Coronary artery (tissue), 2 donors: ENCODE data around the gene DDX39A.
A peak's percentile ranks its signal among the peaks of the same experiment; 100 is the strongest.

Source experiments
- DNase-seq: peaks from one replicate; pipeline ENCODE4 v3.0.0-alpha.2; 2017; ENCODE audit warnings: low spot score
- H3K27ac ChIP-seq, 2 donors: fragments of 200-600 bp; sonication (generic); one replicate each; pipeline ENCODE4 v1.5.1; 2016 to 2019
- H3K4me3 ChIP-seq: fragments of 200-600 bp; sonication (generic); 2 replicates; pipeline ENCODE4 v1.5.1; 2016; ENCODE audit warnings: mild to moderate bottlenecking, moderate library complexity
- TF ChIP-seq, protein P1 (sequence below): fragments of 200-600 bp; sonication (generic); IDR thresholded peaks from one replicate; pipeline ENCODE4 v1.5.1; 2019; ENCODE audit warnings: antibody characterized with exemption

Gene DDX39A

GRCh38 chr19:14411938-14412245, 7.2 kb downstream of the DDX39A start:
- DNase-seq = no peak
- TF ChIP-seq, protein P1, sequence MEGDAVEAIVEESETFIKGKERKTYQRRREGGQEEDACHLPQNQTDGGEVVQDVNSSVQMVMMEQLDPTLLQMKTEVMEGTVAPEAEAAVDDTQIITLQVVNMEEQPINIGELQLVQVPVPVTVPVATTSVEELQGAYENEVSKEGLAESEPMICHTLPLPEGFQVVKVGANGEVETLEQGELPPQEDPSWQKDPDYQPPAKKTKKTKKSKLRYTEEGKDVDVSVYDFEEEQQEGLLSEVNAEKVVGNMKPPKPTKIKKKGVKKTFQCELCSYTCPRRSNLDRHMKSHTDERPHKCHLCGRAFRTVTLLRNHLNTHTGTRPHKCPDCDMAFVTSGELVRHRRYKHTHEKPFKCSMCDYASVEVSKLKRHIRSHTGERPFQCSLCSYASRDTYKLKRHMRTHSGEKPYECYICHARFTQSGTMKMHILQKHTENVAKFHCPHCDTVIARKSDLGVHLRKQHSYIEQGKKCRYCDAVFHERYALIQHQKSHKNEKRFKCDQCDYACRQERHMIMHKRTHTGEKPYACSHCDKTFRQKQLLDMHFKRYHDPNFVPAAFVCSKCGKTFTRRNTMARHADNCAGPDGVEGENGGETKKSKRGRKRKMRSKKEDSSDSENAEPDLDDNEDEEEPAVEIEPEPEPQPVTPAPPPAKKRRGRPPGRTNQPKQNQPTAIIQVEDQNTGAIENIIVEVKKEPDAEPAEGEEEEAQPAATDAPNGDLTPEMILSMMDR = no peak
- no peak overlapping the region for H3K27ac ChIP-seq

GRCh38 chr19:14411161-14411937, 7.8 kb downstream of the DDX39A start:
- TF ChIP-seq, protein P1 = no peak
- Histone ChIP-seq H3K4me3 (no peak overlapping the region), H3K27ac (no peak overlapping the region)

More at GRCh38 chr19:14411938-14412245, 7.2 kb downstream of the DDX39A start:
- H3K4me3 ChIP-seq = no peak overlapping the region

DNA sequence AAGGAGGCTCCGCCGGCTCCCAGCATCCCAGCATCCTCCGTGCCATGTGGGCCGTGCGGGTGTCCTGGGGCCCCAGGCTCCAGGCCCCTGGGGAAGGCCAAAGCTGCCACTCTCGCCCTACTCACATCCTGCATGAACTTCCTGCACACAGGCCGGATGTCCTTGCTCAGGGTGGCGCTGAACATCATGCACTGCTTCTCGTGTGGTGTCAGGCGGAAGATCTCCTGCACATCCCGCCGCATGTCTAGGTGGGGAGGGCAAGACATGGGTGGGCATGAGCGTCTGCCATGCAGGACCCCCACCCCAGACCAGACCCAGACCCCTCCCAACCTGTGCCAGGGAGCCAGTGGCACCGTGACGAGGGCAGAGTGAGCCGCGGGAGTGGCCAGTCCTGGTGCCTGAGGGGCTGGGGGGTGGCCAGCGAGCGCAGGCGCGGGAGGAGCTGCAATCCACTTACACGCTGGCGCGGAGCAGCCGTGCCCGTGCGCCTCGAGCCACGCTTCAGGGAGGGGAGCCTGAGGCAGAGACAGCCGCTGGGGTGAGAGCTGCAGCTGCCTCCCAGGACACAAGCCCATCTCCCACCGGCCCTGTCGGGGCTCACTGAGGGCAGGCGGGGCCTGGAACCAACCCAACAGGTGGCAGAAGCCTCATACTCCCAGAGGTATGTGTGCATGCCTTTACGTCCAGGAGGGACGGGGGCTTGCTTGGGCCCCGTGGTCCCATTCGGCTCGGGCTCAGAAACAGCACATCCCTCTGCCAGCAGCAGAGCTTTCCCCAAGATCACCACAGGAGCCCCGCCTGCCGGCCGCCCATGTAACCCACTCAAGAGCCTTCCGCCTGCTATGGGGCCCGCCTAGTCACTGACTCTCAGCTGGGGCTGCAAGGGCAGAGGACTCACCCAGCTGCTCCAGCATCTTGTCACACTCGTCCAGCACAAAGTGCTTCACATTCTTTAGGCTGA, 8.8 kb downstream of the DDX39A start:
- TF ChIP-seq, protein P1 = no peak
- no peak for DNase-seq
- Histone ChIP-seq H3K27ac (no peak overlapping the region), H3K4me3 (no peak overlapping the region)

More at GRCh38 chr19:14411161-14411937, 7.8 kb downstream of the DDX39A start:
- no peak for DNase-seq

DNA sequence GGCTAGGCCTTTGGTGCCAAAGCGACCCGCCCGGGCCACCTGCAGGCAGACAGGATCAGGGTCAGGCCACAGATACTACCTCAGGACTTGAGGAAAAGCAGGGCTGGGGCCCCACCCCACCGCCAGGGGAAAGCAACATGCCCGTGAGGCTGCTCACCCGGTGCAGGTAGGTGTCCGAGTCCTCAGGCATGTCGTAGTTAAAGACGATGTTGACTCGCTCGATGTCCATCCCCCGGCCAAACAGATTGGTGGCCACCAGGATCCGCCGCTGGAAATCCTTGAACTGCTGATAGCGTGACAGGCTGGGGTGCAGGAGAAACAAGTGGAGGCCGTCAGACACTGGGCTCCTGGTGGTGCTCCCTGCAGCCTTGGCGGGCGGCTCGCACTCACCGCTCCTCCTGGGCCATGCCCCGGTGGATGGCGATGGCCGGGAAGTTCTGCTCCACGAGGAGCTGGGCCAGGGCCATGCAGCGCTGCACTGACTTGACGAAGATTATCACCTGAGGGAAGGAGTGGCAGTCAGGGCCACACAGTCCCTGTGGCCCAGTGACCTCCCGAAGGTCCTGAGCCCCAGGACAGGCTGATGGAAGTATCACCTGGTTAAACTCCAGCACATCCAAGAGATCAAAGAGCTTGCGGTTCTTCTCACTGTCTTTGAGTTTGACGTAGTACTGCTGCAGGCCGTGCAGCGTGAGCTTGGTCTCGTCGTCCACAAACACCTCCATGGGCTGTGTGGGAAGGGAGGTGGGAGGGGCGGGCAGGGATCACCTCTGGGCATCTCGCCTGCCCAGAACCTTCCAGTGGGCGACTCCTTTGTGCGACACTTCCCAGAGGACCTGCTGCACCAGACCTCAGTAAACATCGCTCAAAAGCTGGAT, 9.8 kb downstream of the DDX39A start:
- TF ChIP-seq, protein P1 = no peak
- Histone ChIP-seq H3K4me3 (no peak overlapping the region), H3K27ac (no peak overlapping the region)
- DNase-seq = no peak

GRCh38 chr19:14408491-14409145, 10.5 kb downstream of the DDX39A start:
- Histone ChIP-seq H3K27ac (peak overlapping the region in 1 of 2 donors; percentile 30), H3K4me3 (no peak overlapping the region)
- TF ChIP-seq, protein P1 = no peak
- DNase-seq = no peak
